ENCODE measurements around the gene PTPN4.
"Not testable (repeated sequence)": the region's sequence is repeated elsewhere in the genome, so short reads cannot be mapped to it uniquely, and the experiment has no call there.

The PTPN4 gene

GRCh38 chr2:119958670-119959268 lies 199.0 kb downstream of the PTPN4 start:
- DNase-seq: no peak

GRCh38 chr2:119960821-119961220 lies 201.1 kb downstream of the PTPN4 start:
- no peak for DNase-seq

- DNase-seq: no peak
These were observed 222.2 kb downstream of the PTPN4 start for GRCh38 chr2:119981896-119982295.

GRCh38 chr2:119982506-119982905 lies 222.8 kb downstream of the PTPN4 start:
- DNase-seq: no peak

- no peak for DNase-seq
These were observed 223.4 kb downstream of the PTPN4 start for GRCh38 chr2:119983108-119983507.

- DNase-seq: no peak
These were observed 236.4 kb downstream of the PTPN4 start for GRCh38 chr2:119996148-119996547.

- DNase-seq: not testable (repeated sequence)
These were observed 237.5 kb downstream of the PTPN4 start for GRCh38 chr2:119996896-119997891.

- no peak for DNase-seq
These were observed 241.7 kb downstream of the PTPN4 start for GRCh38 chr2:120001471-120001870.

- no peak for DNase-seq
These were observed 244.5 kb downstream of the PTPN4 start for GRCh38 chr2:120004254-120004653.

- no peak for DNase-seq
These were observed 246.3 kb downstream of the PTPN4 start for GRCh38 chr2:120005834-120006521.

- DNase-seq: no peak
These were observed 248.1 kb downstream of the PTPN4 start for GRCh38 chr2:120007851-120008250.

GRCh38 chr2:120012363-120012762 lies 252.6 kb downstream of the PTPN4 start:
- DNase-seq: no peak

GRCh38 chr2:120012771-120013596 lies 253.3 kb downstream of the PTPN4 start, which contains the start of gene EPB41L5:
EPB41L5 (plus strand) TSS chr2:120013077; CDS start chr2:120019085, 6,008 bp downstream.
- DNase-seq: peak; percentile 95

- DNase-seq: no peak
These were observed 254.0 kb downstream of the PTPN4 start for GRCh38 chr2:120013597-120014223.

GRCh38 chr2:120014226-120014980 lies 254.7 kb downstream of the PTPN4 start:
- DNase-seq: no peak

- DNase-seq: no peak
These were observed 257.1 kb downstream of the PTPN4 start for GRCh38 chr2:120016800-120017199.

GRCh38 chr2:120017201-120017600 lies 257.5 kb downstream of the PTPN4 start:
- DNase-seq: no peak

- DNase-seq: no peak
These were observed 258.8 kb downstream of the PTPN4 start for GRCh38 chr2:120018549-120018948.

- DNase-seq: no peak
These were observed 260.8 kb downstream of the PTPN4 start for GRCh38 chr2:120020554-120020953.

- not testable (repeated sequence) for DNase-seq
These were observed 262.8 kb downstream of the PTPN4 start for GRCh38 chr2:120022505-120022904.

- DNase-seq: no peak
These were observed 267.2 kb downstream of the PTPN4 start for GRCh38 chr2:120026890-120027289.

Measured in right hindlimb (tissue), 1 donor.